ENCODE measurements around the gene TMED5.
"Not testable (repeated sequence)": the region's sequence is repeated elsewhere in the genome, so short reads cannot be mapped to it uniquely, and the experiment has no call there.

GRCh38 chr1:93220716-93221115, 40.5 kb upstream of the TMED5 start:
- not testable (repeated sequence) for TF ChIP-seq NFRKB (IDR thresholded peaks at IDR 0.05); FOXM1 (IDR thresholded peaks at IDR 0.05; ENCODE audit: borderline replicate concordance); ELF4 (IDR thresholded peaks at IDR 0.05); LEF1 (IDR thresholded peaks at IDR 0.05; ENCODE audit: borderline replicate concordance); TARDBP (IDR thresholded peaks at IDR 0.05); ZNF384 (IDR thresholded peaks at IDR 0.05); L3MBTL2 (conservative IDR thresholded peaks at IDR 0.05); PKNOX1 (IDR thresholded peaks at IDR 0.05); FOXA1 (IDR thresholded peaks at IDR 0.05)
